ENCODE data around the gene POLR2H. TPM values are rescaled to one million over a fixed set of nuclear protein-coding genes. Genes with fewer than 3 reads are reported as not detected.

POLR2H gene
- total and polyA plus RNA-seq, 2 donors (not counting 1 experiment from before 2014, with no cell fraction given): 60.4 to 106 TPM

GRCh38 chr3:184362668-184363546 is 1.4 kb downstream of the POLR2H start:
- under 1% methylated on average over 67 of the region's 68 CpGs for WGBS (ENCODE audit: insufficient coverage)
- no peaks in the 10 kb centered on the region for H3K27me3 ChIP-seq (replicated peaks in 1 of 4; ENCODE audit: control extremely low read depth in 1 of 4, control insufficient read depth in 3 of 4, insufficient read depth in 4 of 4, low read length in 3 of 4)
- CTCF ChIA-PET: interaction anchor here (0.5 to 3.0 kb wide), 9 partner anchors 9 to 520 kb away, joined by 3 to 13 read pairs (median 3); partner anchors contain the start of gene EPHB3
- intact Hi-C loops (cut with micrococcal nuclease): loop anchor here (1.0 to 5.0 kb wide), 13 partner anchors 28 to 1574 kb away; partner anchors contain the start of genes ABCC5, ABCF3, AP2M1 and EEF1AKMT4
- Mint-ChIP-seq H3K27ac (peak overlapping the region; percentile 94), H3K4me1 (peaks cover 20% of the 10 kb centered on the region), H3K27me3 (no peaks in the 10 kb centered on the region), H3K4me3 (peak overlapping the region; percentile 90), H3K9me3 (ENCODE audit: insufficient read depth) (no peaks in the 10 kb centered on the region)
- H3K4me2 ChIP-seq (replicated peaks; ENCODE audit: low read depth, low read length, poor library complexity, severe bottlenecking): peak overlapping the region; percentile 97
- TF ChIP-seq CTCF (IDR thresholded peaks at IDR 0.05) (peak; percentile 69), EZH2 (IDR thresholded peaks at IDR 0.05; ENCODE audit: borderline replicate concordance, insufficient read depth, low read depth, low read length, poor library complexity, severe bottlenecking) (no peak)
- peak overlapping the region; percentile 79 to 86 for H3K27ac ChIP-seq (ENCODE audit: low read length in 2 of 2)
- peaks cover 9 to 17% of the 10 kb centered on the region in 2 donors for H3K4me1 ChIP-seq (ENCODE audit: control insufficient read depth in 2 of 2, insufficient read depth in 2 of 2, low read length in 2 of 2)
- peaks cover 0 to 8% of the 10 kb centered on the region in 2 experiments for H3K36me3 ChIP-seq (replicated peaks in 1 of 2; ENCODE audit: control extremely low read depth in 1 of 2, control insufficient read depth in 1 of 2, extremely low read depth in 1 of 2, insufficient read depth in 2 of 2, low read length in 1 of 2)
- ATAC-seq (ENCODE audit: low read depth) (peak; percentile 84), DNase-seq (peak; percentile 98)
- peak overlapping the region; percentile 68 to 94 (median 76) for H3K4me3 ChIP-seq (ENCODE audit: control extremely low read depth in 1 of 5, extremely low read depth in 1 of 5, insufficient read depth in 1 of 5, low read depth in 2 of 5, low read length in 4 of 5)
- POLR2A ChIA-PET: interaction anchor here (0.6 to 1.0 kb wide), 6 partner anchors 9 to 478 kb away, joined by 3 to 13 read pairs (median 8); partner anchors contain the start of genes EIF4G1 and PARL
- peak overlapping the region; percentile 96 for H2AFZ ChIP-seq (ENCODE audit: insufficient read depth, low read depth, low read length, poor library complexity, severe bottlenecking)
- no peaks in the 10 kb centered on the region for H4K20me1 ChIP-seq (ENCODE audit: control insufficient read depth, insufficient read depth, low read length, poor library complexity, severe bottlenecking)
- peaks cover 9% of the 10 kb centered on the region for H3K79me2 ChIP-seq (ENCODE audit: control insufficient read depth, insufficient read depth, low read length)
- H3K9me3 ChIP-seq (ENCODE audit: control extremely low read depth in 1 of 3, control insufficient read depth in 2 of 3, insufficient read depth in 1 of 3, low read length in 2 of 3): no peaks in the 10 kb centered on the region
- H3K9ac ChIP-seq (ENCODE audit: low read length): peak overlapping the region; percentile 85
